Heart left ventricle (tissue), 13 donors: ENCODE data around the gene SH3BGRL3.

Experiments
- CTCF ChIP-seq, 12 donors: fragments of 200-600 bp; sonication (generic) in 4 of 12; IDR thresholded peaks; one replicate each; pipeline versions ENCODE4 v1.5.0 to v1.8.0; 2018 to 2022; ENCODE audit warnings: antibody characterized with exemption in 12 of 12, mild to moderate bottlenecking in 5 of 12
- POLR2A ChIP-seq, 2 donors: fragments of 450-650 bp; IDR thresholded peaks; one replicate each; pipeline ENCODE4 v1.6.1; 2017; ENCODE audit warnings: antibody characterized with exemption in 2 of 2, mild to moderate bottlenecking in 2 of 2, moderate library complexity in 2 of 2
- donor health status: ischemic (EF 13 %, LVEDD 7.1; RV severe dilation, severe dysfunction).
- donor health status: DM: no; HTN: yes; CAD: no.
- donor health status: DM: no; HTN: no; CAD: no.
- donor health status: ischemic (EF 25% LVEDD 6.9; RV normal size, moderate dysfunction).
- donor health status: ischemic (EF 25% LVEDD 5.7; RV mildly dilated, moderate dysfunction).
- donor health status: ischemic (EF 35%, LVEDD 5.7; RV mildly dilated, moderate dysfunction).
- donor health status: nonischemic (EF 11% LVEDD 7.7; RV severe dilation, severe dysfunction).
- donor health status: DM: yes; HTN: yes; CAD: no.
- donor health status: PGD.
- donor health status: ischemic (EF 29% LVEDD 5.4; RV normal size, mild dysfunction).
- donor health status: nonischemic (EF 23%, LVEDD 6.1; RV moderate dilation, normal function).

GRCh38 chr1:26290122-26290881, 10.4 kb downstream of the SH3BGRL3 start:
- TF ChIP-seq CTCF (IDR thresholded peaks at IDR 0.05) (no peak), POLR2A (IDR thresholded peaks at IDR 0.05) (no peak)
